ENCODE measurements around the gene NPHP4.
"Not testable (repeated sequence)": the region's sequence is repeated elsewhere in the genome, so short reads cannot be mapped to it uniquely, and the experiment has no call there.

Gene NPHP4

DNA sequence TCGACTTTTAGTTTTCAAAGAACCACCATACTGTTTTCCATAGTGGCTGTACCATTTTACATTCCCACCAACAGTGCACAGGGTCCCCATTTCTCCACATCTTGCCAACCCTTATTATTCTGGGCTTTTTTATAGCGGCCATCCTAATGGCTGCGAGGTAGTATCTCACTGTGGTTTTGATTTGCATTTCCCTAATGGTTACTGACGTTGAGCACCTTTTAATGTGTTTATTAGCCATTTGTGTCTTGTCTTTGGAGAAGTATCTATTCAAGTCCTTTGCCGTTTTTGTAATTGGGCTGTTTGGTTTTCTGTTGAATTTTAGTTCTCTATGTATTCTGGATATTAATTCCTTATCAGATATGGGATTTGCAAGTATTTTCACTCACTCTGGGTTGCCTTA, 31.1 kb upstream of the NPHP4 start:
- DNase-seq: no peak

GRCh38 chr1:6022193-6022592, 30.0 kb upstream of the NPHP4 start:
- DNase-seq: no peak

GRCh38 chr1:6019166-6019845, 27.1 kb upstream of the NPHP4 start:
- no peak for DNase-seq

GRCh38 chr1:6017654-6018053, 25.4 kb upstream of the NPHP4 start:
- not testable (repeated sequence) for DNase-seq

DNA sequence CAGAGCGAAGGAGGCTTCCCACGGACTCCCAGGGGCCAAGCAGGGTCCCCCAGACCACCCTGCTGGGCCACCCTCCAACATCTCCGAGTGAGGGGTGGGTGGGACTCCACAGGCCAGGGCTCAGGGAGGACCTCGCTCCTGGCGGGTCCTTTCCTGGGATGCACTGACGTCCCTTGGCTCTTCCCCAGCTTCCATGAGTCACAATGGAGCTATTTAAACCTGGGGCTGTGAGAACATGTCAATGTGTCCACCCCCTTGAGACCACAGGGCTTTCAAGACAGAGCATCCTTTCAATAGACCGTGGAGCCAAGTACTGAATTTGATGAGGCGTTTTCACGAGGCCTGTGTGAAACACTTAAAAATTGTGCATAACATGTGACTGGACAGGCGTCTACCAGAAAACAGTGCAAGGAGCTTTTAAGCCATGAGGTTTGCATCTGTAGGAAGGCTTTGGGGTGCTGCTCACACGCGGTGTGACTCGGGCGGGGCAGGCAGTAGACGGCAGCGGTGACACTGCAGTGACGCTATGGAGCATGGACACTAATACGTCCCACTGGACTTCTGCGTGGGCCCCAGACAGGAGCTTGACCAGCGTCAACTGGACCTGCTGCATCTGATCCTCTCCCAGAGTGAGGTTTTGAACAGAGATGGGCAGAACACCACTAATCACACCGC, 24.1 kb upstream of the NPHP4 start:
- no peak for DNase-seq

DNA sequence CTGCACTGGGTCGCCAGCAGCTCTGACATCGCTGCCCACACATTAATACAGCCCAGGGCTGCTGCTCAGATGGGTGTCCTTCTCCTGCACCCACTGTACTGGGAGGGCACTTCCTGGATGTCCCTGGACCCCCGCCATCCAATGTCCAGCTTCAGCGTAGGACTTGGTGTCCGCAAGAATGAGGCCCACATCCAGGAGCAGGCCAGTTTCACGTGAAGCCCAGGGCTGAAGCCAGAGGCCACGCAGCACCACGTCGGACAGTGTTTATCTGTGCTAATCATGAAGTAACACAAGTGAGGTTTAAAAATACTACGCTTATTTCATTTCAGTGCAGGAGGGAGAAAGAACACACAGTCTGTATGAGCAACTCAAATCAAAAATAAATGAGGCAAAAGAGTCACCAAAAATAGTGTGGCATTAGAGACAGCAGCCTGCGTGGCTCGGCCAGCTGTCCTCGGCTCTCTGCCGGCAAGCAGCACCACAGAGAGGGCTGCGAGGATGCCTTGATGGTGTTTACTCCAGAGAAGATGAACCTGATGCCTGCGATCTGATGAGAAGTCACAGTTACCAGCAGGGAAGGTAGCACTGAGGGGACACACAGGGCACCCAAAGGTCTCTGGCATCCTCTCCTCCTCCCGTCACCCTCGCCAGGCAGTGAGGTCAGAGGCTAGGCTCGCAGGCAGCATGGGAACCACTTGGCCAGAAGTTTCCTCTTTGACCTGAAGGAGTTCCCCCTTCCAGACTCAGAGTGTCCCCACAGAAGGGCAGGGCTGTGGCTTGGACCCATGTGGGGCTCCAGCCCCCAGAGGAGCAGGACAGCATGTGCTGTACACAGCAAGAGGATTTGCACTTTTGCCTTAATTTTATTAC, 22.1 kb upstream of the NPHP4 start:
- DNase-seq: no peak

GRCh38 chr1:6013491-6013890, 21.3 kb upstream of the NPHP4 start:
- DNase-seq: no peak

GRCh38 chr1:6012529-6013318, 20.5 kb upstream of the NPHP4 start:
- no peak for DNase-seq

DNA sequence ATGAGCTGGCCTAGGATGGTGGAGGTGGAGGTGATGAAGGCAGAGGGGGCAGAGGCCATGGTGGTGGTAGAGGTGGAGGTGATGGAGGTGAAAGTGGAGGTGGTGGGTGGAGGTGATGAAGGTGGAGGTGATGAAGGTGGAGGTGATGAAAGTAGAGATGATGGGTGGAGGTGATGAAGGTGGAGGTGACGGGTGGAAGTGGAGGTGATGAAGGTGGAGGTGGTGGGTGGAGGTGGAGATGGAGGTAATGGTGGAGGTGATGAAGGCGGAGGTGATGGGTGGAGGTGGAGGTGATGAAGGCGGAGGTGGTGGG, 19.7 kb upstream of the NPHP4 start:
- no peak for DNase-seq

GRCh38 chr1:6011161-6011945, 19.1 kb upstream of the NPHP4 start:
- no peak for DNase-seq

GRCh38 chr1:6010554-6010953, 18.3 kb upstream of the NPHP4 start:
- DNase-seq: no peak

- DNase-seq: no peak
Observed at GRCh38 chr1:6009120-6010040, 17.2 kb upstream of the NPHP4 start.

- DNase-seq: no peak
Observed at GRCh38 chr1:6008696-6009095, 16.5 kb upstream of the NPHP4 start.

DNA sequence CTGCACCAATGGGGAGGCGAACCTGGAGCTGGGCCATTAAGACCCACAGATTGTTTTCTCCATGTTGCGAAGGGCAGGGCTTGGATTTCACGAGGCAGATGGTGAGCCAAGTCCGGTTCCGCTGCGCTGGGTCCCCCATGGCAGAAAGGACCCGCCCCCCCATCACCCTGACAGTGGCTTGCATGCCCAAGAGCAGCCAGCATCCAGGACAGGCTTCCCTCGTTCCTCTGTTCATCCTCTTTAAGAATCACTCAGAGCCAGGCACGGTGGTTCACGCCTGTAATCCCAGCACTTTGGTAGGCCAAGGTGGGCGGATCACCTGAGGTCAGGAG, 15.8 kb upstream of the NPHP4 start:
- no peak for DNase-seq

- DNase-seq: no peak
Observed at GRCh38 chr1:6007318-6008083, 15.3 kb upstream of the NPHP4 start.

DNA sequence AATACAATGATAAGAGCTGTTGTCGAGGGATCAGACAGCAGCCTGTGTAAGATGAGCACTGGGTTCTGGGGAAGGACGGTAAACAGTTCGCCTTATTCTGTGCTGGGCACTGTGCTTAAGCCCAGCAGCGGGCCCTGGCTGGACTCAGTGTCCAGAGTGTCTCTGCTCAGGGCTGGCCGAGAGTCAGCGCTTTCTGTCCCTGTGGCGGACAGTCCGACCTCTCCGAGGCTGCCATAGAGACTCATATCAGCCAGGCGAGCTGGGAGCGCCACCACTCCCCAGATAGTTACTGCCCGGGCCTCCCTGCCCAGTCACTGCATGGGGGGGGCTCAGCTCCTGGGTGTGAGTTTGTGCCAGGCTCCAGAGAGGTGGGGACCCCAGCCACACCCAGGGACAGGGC, 14.7 kb upstream of the NPHP4 start:
- no peak for DNase-seq

DNA sequence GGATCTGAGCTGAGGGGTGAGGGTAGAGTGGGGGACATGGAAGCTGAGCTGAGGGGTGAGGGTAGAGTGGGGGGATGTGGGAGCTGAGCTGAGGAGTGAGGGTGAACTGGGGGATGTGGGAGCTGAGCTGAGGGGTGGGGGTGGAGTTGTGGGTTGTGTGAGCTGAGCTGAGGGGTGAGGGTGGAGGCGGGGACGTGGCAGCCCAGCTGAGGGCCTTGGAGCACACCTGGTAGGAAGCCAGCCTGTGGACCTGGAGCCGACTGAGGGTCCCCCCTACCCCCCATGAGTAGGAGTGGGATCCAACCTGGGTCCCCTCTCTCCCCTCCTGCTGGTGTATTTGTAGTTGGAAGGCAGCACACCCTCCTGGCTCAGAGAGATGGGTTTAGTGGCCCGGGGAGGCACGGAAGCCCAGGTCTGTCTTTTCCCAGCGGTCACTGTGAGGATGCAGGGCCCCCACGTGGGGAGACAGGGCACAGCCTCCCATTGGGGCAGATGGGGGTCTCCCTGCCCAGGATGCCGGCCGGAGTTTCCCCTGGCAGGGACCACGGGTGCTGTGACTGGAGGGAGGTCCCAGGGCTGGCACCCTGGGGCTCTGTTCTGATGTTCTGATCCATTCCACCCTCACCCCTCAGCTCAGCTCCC, 13.2 kb upstream of the NPHP4 start:
- DNase-seq: no peak

DNA sequence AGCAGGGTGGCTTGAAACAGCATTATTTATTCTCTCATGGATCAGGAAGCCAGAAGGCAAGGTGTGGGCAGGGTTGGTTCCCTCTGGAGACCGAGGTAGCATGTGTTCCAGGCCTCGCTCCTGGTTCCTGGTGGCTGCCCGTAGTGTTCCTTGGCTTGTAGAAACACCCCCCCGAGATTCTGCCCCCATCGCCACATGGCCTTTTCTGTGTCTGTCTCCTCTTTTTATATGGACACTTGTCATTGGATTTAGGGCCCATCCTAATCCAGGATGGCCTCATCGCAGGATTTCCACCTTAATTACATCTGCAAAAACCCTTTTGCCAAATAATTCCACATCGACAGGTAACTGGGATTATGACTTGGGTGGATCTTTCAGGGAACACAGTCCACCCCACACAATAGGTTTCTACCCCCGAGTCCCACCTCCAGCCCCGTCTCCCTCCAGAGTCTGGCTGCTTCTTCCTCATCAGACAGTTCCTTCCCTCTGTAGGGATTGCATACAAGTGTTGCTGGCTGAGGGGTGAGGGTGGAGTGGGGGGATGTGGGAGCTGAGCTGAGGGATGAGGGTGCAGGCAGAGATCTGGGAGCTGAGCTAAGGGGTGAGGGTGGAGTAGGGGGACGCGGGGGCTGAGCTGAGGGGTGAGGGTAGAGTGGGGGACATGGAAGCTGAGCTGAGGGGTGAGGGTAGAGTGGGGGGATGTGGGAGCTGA, 12.3 kb upstream of the NPHP4 start:
- no peak for DNase-seq
